ENCODE data around the gene TTC3. TPM values are rescaled to one million over a fixed set of nuclear protein-coding genes. Genes with fewer than 3 reads are reported as not detected.

TTC3 gene
- total and polyA plus RNA-seq, 8 donors: 103 to 214 (median 191) TPM

DNA sequence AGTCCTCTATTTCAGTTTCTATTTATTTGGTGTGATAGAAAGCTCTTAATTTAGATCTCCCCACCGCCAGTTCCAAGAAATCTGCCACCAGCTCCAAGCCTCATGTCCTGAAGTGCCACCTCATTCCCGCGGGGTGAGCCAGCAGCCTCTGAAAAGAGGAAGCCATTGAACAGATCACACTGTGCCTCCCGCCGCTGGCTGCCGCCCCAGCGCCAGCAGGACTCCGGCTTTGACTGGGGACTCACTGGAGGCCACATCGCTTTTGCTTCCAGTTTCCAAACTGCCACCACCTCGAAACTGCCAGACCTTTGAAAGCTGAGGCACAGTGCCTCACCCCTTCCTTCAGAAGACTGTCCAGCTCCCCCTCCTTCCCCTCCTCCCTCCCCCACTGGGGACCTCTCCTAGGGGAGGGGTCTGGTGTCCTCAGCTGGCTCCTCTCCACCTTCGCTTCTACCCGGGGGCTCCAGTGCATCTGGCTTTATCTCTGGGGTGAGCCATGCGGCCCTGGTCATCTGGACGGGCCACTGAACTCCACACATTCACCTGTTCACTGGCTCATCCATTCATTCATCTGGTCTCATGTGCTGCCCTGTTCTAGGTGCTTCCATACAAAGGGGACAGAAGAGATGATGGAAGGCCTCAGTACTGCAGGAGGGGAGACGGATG lies 135.1 kb downstream of the TTC3 start:
- TF ChIP-seq, protein P1, sequence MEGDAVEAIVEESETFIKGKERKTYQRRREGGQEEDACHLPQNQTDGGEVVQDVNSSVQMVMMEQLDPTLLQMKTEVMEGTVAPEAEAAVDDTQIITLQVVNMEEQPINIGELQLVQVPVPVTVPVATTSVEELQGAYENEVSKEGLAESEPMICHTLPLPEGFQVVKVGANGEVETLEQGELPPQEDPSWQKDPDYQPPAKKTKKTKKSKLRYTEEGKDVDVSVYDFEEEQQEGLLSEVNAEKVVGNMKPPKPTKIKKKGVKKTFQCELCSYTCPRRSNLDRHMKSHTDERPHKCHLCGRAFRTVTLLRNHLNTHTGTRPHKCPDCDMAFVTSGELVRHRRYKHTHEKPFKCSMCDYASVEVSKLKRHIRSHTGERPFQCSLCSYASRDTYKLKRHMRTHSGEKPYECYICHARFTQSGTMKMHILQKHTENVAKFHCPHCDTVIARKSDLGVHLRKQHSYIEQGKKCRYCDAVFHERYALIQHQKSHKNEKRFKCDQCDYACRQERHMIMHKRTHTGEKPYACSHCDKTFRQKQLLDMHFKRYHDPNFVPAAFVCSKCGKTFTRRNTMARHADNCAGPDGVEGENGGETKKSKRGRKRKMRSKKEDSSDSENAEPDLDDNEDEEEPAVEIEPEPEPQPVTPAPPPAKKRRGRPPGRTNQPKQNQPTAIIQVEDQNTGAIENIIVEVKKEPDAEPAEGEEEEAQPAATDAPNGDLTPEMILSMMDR (IDR thresholded peaks at IDR 0.05): no peak
- Histone ChIP-seq H3K27me3 (no peaks in the 10 kb centered on the region), H3K27ac (peak overlapping the region in 1 of 2 donors; percentile 31), H3K9me3 (no peaks in the 10 kb centered on the region), H3K4me1 (peaks cover 12 to 15% of the 10 kb centered on the region in 2 donors), H3K4me3 (no peak overlapping the region), H3K36me3 (peaks cover 0 to 4% of the 10 kb centered on the region in 2 donors)
- DNase-seq (peak in 3 of 4 donors; percentile 24 to 93 (median 84)), ATAC-seq (peak; percentile 92)
- intact Hi-C loops (cut with DNase I): no loop called here

DNA sequence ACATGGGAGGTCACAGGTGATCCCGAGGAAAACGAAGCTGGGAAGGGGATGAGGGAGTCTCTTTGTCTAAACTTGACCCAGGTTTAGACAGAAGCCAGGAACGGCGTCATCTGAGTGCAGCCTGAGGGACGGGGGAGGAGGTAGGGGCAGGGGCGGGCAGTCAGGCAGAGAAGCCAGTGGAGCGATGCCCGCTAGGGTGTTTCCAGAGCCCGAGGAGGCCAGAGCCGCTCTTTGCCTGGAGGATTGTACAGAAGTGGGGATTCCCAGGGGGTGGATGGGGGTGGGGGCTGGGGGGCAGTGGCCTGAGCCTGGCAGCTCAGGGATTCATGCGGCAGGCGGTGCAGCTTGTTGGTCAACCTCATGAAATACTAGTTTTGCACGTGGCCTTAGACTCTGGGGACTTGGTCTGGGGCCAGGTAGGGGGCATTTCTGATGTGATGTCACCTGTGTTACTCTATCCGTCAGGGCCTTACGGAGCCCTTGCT lies 135.7 kb downstream of the TTC3 start:
- no peaks in the 10 kb centered on the region for H3K9me3 ChIP-seq
- ATAC-seq (no peak), DNase-seq (peak in 1 of 4 donors; percentile 21)
- TF ChIP-seq, protein P1 (IDR thresholded peaks at IDR 0.05): no peak
- peaks cover 12 to 15% of the 10 kb centered on the region in 2 donors for H3K4me1 ChIP-seq
- H3K4me3 ChIP-seq: no peak overlapping the region
- no peaks in the 10 kb centered on the region for H3K36me3 ChIP-seq
- intact Hi-C loops (cut with DNase I): no loop called here
- H3K27me3 ChIP-seq: no peaks in the 10 kb centered on the region
- no peak overlapping the region for H3K27ac ChIP-seq

DNA sequence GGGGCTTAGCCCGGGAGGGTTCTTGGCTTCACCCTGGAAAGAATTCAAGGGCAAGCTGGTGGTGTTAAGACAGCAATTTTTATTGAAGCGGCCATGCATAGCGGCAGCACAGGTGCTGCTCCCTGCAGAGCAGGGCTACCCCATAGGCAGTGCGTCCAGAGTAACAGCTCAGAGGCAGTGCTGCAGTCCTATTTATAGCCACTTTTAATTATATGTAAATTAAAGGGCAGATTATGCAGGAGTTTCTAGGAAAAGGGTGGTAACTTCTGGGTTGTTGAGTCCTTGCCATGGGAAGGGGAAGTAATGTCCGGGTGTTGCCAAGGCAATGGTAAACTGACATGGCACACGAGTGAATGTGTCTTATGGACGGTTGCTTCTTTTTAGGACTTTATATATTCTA lies 137.1 kb downstream of the TTC3 start:
- no peaks in the 10 kb centered on the region for H3K9me3 ChIP-seq
- H3K4me3 ChIP-seq: no peak overlapping the region
- intact Hi-C loops (cut with DNase I): no loop called here
- TF ChIP-seq, protein P1 (IDR thresholded peaks at IDR 0.05): no peak
- no peaks in the 10 kb centered on the region for H3K27me3 ChIP-seq
- ATAC-seq (no peak), DNase-seq (no peak)
- H3K36me3 ChIP-seq: no peaks in the 10 kb centered on the region
- H3K4me1 ChIP-seq: peaks cover 12 to 15% of the 10 kb centered on the region in 2 donors
- no peak overlapping the region for H3K27ac ChIP-seq

DNA sequence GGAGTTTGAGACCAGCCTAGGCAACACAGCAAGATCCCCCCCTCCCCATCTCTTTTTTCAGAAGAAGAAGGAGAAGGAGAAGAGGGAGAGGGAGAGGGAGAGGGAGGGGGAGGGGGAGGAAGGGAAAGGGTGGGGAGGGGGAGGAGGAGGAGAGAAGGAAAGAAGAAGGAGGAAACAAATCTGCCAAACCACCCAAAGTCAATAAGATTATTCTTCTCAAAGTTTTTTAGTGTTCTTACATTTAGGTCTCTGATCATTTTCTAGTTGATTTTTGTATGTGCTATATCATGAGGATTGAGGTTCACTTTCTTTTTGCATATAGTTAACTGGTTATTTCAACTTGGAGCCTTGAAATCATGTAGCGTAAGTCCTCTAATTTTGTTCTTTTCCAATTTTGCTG lies 137.7 kb downstream of the TTC3 start:
- Histone ChIP-seq H3K4me3 (no peak overlapping the region), H3K36me3 (no peaks in the 10 kb centered on the region), H3K9me3 (no peaks in the 10 kb centered on the region), H3K27me3 (no peaks in the 10 kb centered on the region), H3K4me1 (peaks cover 12 to 15% of the 10 kb centered on the region in 2 donors), H3K27ac (no peak overlapping the region)
- TF ChIP-seq, protein P1 (IDR thresholded peaks at IDR 0.05): no peak
- DNase-seq: no peak
- intact Hi-C loops (cut with DNase I): no loop called here
- ATAC-seq: no peak

DNA sequence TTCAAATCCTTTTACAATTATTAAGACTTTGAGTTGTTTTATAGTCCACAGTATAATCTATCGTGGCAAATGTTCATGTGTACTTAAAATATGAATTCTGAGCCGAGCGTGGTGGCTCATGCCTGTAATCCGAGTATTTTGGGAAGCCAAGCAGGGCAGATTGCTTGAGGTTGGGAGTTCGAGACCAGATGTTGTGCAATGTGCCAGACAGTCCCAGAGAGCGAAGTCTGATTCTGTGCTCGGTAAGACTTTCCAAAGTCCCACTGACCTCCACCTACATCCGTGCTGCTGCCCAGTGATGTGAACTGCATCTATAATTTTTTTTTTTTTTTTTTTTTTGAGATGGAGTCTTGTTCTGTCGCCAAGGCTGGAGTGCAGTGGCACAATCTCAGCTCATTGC lies 141.9 kb downstream of the TTC3 start:
- no peak overlapping the region for H3K4me3 ChIP-seq
- no peak overlapping the region for H3K27ac ChIP-seq
- no peaks in the 10 kb centered on the region for H3K9me3 ChIP-seq
- TF ChIP-seq, protein P1 (IDR thresholded peaks at IDR 0.05): no peak
- ATAC-seq (no peak), DNase-seq (no peak)
- H3K4me1 ChIP-seq: peaks cover 0 to 3% of the 10 kb centered on the region in 2 donors
- H3K36me3 ChIP-seq: no peaks in the 10 kb centered on the region
- no peaks in the 10 kb centered on the region for H3K27me3 ChIP-seq
- intact Hi-C loops (cut with DNase I): no loop called here
